Kidney glomerular epithelial cell (primary cell): ENCODE results near the gene KHSRP.
"Not testable (repeated sequence)": the region's sequence is repeated elsewhere in the genome, so short reads cannot be mapped to it uniquely, and the experiment has no call there.

ENCODE experiments used
- DNase-seq: peaks from one replicate; lab custom pipeline; 2025; lab: John Stamatoyannopoulos, UW

Gene KHSRP

DNA sequence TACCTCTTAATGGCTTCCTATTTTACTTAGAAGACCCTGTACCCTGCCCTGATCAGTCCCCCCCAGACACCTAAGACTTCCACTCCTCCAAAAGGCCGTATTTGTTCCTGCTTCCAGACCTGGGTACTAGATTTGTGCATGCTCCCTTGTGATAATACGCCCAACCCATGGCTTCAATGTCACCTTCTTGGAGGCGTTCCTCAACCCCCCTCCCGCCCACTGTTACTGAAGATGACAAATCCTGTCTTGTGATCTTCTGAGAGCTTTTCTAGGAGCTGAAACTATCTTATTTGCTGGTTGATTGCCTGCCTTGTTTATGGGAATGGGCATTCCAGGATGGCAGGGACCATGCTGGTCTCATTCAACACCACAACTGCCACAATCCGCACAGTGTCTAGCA lies 25.6 kb upstream of the KHSRP start:
- no peak for DNase-seq

DNA sequence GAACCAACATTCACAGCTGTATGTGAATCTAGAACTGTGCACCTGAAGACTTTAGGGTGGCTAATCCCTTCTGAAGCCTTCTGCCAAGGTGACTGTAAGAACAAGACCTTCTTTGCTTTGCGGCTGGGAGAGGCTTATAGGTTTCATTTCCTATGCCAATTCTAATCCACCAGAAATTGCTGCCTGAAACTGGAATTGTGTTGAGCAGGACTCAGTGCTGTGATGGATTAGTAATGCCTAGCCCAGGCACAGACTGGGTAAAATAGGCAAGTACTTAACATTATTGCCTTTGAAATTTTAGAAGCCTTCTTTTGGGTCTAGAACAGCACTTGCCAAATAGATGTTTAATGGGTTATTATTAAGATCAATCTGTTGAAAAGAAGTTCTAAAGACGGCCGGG lies 23.4 kb upstream of the KHSRP start:
- no peak for DNase-seq

- no peak for DNase-seq
Measured at GRCh38 chr19:6446452-6446851, 21.8 kb upstream of the KHSRP start.

DNA sequence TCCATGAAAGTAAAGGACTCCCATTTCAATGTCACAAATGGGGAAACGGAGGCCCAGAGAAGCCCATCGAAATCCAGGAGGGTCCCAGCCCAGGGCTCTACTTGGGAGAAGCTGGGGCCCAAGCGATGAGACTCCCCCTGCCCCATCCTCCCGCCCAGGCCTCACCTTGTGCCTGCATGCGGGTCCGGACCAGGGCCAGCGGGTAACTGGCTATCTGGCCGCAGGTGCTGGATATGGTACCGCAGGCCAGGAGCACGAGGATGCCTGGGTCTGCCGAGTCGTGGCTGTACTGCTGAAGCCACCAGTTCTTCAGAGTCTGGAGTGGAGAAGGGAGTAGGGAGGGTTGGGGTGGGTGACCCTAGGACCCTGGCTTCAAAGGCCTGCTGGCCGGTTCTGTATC lies 19.4 kb upstream of the KHSRP start:
- no peak for DNase-seq

DNA sequence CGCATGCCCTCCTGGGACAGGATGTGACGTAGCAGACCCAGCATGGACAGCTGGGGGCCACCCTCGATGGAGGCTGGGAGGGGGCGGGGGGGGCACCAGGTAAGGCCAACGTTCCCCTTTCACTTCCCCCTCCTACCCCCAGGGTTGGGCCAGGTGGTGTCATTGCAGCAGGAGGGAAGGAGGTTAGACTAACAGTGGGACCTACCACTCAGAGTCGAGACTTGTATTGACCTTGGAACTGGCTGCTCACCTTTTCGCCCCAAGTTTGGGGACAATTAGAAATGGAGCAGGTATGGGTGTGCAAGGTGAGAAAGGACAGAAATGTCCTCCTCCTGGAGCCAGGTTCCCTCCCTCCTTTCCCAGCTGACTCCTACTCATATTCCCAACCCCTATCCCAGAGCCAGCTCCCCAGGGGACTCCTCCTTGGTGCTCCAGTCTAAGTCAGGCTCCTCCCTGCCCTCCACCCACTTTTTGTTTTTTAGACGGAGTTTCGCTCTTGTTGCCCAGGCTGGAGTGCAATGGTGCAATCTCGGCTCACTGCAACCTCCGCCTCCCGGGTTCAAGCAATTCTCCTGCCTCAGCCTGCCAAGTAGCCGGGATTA lies 17.6 kb upstream of the KHSRP start:
- no peak for DNase-seq

DNA sequence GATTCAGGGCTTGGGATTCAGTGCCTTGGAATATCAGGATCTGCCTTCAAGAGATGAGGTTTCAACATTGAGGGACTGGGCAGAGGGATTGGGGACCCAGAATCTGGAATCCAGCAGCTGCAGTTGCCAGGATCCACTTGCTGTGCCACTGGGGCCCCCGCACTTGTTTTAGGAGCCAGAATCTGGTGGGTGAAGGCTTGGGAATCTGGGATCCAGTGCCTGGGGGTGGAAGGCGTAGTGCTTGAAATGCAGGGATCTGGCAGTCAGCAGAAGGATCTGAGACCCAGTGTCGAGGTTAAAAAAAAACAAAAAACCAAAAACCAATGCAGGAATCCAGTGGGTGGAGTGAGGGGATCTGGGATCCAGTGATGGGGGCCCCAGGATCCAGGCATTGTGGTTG lies 16.3 kb upstream of the KHSRP start:
- DNase-seq, result no peak

GRCh38 chr19:6439743-6440142 lies 15.1 kb upstream of the KHSRP start:
- DNase-seq, result no peak

- DNase-seq, result no peak
Measured at GRCh38 chr19:6433663-6434062, 9.1 kb upstream of the KHSRP start, which contains the start of gene SLC25A41. Gene SLC25A41 (minus strand): TSS chr19:6433763. CDS start chr19:6433693, 70 bp downstream.

- no peak for DNase-seq
Measured at GRCh38 chr19:6433165-6433564, 8.6 kb upstream of the KHSRP start.

GRCh38 chr19:6431891-6432290 lies 7.3 kb upstream of the KHSRP start:
- DNase-seq, result no peak

DNA sequence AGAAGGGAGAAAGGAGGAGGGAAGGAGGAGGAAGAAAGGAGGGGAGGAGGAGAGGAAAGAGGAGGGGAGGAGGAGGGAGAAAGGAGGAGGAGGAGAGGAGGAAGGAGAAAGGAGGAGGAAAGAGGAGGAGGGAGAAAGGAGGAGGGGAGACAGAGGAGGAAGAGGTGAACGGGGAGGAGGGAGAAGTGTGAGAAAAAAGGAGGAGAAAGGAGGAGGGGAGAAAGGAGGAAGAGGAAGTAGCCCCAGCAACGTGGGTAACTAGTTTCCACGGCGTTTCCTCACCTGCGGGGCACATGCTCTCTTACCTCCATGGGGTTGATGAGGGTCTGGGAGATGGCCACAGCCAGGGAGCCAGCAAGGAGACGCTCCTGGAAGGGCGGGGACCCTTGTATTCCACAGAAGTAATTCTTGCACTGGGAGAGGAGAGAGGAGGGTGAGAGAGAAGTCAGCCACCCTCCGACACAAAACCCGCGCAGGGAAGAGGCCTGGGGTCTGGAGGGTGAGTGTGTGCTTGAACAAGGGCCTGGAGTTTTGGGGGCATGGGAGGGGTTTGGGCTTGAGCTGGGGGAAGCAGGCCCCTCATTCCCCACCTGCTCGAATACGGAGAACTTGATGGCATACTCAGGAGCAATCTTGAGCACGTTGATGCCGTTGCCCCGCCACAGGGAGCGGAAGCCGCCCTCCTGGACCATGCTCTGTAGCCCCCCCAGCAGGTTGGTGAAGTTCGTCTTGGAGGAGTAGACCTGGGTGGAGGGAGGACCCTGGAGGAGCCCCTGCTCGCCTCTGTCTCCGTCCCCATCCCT lies 5.0 kb upstream of the KHSRP start:
- DNase-seq, result no peak

DNA sequence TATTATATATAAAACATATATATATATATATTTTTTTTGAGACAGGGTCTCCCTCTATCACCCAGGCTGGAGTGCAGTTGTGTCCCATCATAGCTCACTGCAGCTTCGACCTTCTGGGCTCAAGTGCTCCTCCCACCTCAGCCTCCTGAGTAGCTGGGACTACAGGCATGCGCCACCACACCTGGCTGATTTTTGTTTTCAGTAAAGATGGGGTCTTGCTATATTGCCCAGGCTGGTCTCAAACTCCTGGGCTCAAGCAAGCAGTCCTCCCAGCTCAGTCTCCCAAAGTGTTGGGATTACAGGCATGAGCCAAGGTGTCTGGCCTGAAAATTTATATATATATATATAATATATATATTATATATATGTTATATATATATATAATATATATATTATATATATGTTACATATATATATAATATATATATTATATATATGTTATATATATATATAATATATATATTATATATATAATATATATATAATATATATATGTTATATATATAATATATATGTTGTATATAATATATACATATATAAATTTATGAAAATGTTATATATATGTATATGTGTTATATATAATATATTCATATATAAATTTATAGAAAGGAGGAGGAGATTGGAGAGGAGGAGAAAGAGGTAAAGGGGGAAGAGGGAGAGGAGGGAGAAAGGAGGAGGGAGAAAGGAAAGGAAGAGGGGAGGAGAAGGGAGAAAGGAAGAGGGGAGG lies 4.2 kb upstream of the KHSRP start:
- DNase-seq, result not testable (repeated sequence)

GRCh38 chr19:6427131-6427530 lies 2.5 kb upstream of the KHSRP start:
- no peak for DNase-seq

- no peak for DNase-seq
Measured at GRCh38 chr19:6425732-6426620, 1.4 kb upstream of the KHSRP start.

DNA sequence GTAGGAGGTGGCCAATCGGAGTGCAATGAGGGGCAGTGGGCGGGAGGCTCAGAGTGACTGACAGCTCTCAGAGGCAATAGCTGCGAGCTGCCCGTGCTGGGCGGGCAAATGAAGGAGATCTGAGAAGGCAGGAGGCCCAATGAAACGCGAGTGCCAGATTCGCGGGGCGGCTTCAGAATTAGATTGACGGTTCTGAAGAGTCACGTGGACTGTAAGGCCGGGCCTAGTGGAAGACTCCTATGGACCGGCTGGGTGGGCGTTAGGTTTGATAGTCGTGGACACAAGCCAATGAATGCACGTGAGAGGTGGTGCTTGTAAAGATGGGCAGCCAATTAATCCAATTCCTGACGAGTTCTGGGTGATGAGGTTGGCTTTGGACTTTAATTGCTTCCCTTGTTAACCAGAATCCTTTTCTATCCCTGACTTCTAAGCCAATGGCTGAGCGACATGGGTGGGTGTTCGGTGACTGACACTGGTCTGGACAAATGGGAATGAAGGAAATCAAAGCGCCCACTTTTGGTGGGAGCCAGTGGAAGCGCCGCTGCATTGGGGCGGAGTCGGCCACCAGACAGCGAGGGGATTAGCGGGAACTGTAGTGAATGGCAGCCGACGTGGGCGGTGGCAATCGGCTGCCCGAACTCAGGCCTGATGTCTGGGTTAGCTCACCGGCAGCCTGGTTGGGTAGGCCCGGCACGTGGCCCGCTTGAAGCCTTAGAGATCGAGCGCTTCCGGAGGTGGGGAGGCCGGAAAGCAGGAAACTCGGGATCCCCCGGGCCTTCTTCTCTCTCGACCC lies 524 bp upstream of the KHSRP start:
- peak; percentile 100 for DNase-seq

GRCh38 chr19:6423499-6424194 lies 964 bp downstream of the KHSRP start:
- DNase-seq, result peak; percentile 28

DNA sequence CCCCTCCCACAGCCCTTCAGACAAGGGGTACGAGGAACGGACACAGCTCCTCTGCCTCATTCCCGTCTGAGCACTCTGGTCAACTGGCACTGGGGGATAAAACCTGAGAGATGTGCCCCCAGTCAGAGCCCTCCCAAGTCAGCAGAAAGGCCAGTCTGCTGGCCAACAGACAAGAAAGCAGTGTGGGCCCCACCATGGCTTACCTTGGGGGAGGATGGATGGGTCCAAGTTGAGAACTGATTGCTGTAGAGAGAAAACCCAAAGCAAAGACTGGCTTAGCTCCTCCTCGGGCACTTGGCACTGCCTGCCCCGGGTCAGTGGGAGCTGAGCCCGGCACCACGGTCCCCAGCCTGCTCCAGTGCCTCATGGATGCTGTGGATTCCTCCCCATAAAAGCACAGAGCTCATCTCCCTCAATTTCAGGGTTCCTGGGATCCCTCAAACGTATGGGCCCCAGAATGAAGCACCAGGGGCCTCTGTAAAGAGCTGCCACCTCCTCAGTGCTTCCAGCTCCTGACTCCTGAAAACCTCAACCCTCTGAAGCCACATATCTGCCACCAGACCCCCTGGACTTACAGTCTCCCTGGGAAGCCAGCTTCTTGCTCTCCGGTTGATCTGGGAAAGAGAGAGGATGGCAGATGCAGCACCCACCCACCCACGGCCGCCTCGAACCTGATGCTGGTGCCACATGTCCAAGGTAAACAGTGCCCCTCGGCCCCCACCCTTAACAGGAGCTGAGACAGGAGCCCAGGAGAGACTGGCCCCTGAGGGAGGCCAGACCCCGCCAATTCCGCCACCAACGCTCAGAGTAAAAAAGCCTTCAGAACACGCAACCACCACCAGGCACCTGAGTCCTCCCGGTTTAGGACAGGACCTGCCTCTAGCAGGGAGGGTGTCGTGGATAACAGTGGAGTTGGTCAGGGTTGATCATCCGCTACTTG lies 3.3 kb downstream of the KHSRP start:
- no peak for DNase-seq

DNA sequence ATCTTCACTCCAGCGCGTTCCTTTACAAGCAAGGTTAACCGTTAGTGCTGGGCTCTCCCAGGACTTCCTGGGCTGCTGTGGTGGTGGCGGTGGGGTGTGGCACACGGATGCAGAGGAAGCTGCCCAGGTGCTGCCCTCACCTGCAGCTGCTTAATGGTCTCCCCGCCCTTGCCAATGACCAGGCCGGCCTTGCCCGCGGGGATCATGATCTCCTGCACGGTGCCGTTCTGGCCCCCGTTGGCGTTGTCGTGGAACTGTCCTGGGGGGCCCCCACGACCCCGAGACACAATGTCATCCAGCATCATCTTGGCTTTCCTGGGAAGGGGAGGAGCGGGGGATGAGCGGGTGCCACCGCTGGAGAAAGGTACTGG lies 6.1 kb downstream of the KHSRP start:
- no peak for DNase-seq
